Activated CD4-positive, alpha-beta T cell treated with anti-CD3 and anti-CD28 coated beads, Interleukin-2, amount 10 ng/mL, durations not matched to agents 24 days and 14 days (primary cell): ENCODE results near the gene NDE1. TPM values are rescaled to one million over a fixed set of nuclear protein-coding genes. Genes with fewer than 3 reads are reported as not detected.

ENCODE experiments used
- DNase-seq: peaks from one replicate; pipeline ENCODE4 v3.0.0; 2022
- H3K27ac Mint-ChIP-seq: one replicate; pipeline ENCODE4 v1.8.0; 2022; ENCODE audit warnings: mild to moderate bottlenecking, mixed read lengths
- H3K27me3 Mint-ChIP-seq: one replicate; pipeline ENCODE4 v1.8.0; 2022; ENCODE audit warnings: mixed read lengths
- H3K36me3 Mint-ChIP-seq: one replicate; pipeline ENCODE4 v1.8.0; 2022; ENCODE audit warnings: low read depth, mild to moderate bottlenecking, mixed read lengths
- H3K4me1 Mint-ChIP-seq: one replicate; pipeline ENCODE4 v1.8.0; 2021; ENCODE audit warnings: mixed read lengths
- H3K4me3 Mint-ChIP-seq: one replicate; pipeline ENCODE4 v1.8.0; 2022; ENCODE audit warnings: mild to moderate bottlenecking, moderate library complexity, mixed read lengths
- H3K9me3 Mint-ChIP-seq: one replicate; pipeline ENCODE4 v1.8.0; 2021; ENCODE audit warnings: mixed read lengths
- intact Hi-C: fragments of 100-400 bp; cut with micrococcal nuclease; formaldehyde crosslinking; loops from one replicate; pipeline ENCODE4 v1.15.1; 2023
- total RNA-seq: library from RNA; stranded (reverse); gene quantifications from 2 replicates; pipeline ENCODE4 v1.2.3, GENCODE V29; 2022

The NDE1 gene
- total RNA-seq, 1 donor from 2014 or later: 85.4 TPM

- no peak for DNase-seq
- Mint-ChIP-seq H3K4me3 (no peak overlapping the region), H3K27me3 (no peaks in the 10 kb centered on the region), H3K36me3 (peaks cover 53% of the 10 kb centered on the region), H3K4me1 (peaks cover 13% of the 10 kb centered on the region), H3K9me3 (no peaks in the 10 kb centered on the region), H3K27ac (peak overlapping the region; percentile 46)
- intact Hi-C loops: loop anchor here (5.0 kb wide), 2 partner anchors 51 to 66 kb away; partner anchors contain the start of gene NDE1
These were observed 53.1 kb downstream of the NDE1 start for GRCh38 chr16:15703029-15703736.

- DNase-seq: peak; percentile 92
- intact Hi-C loops: loop anchor here (1.0 to 5.0 kb wide), 3 partner anchors 52 to 277 kb away; partner anchors contain the start of gene NDE1
- Mint-ChIP-seq H3K27ac (peak overlapping the region; percentile 49), H3K36me3 (peaks cover 53% of the 10 kb centered on the region), H3K9me3 (no peaks in the 10 kb centered on the region), H3K4me1 (peaks cover 13% of the 10 kb centered on the region), H3K4me3 (no peak overlapping the region), H3K27me3 (no peaks in the 10 kb centered on the region)
These were observed 54.5 kb downstream of the NDE1 start for GRCh38 chr16:15704545-15704987.

- no peaks in the 10 kb centered on the region for H3K27me3 Mint-ChIP-seq
- no peak for DNase-seq
- H3K9me3 Mint-ChIP-seq: no peaks in the 10 kb centered on the region
- H3K27ac Mint-ChIP-seq: no peak overlapping the region
- peaks cover 13% of the 10 kb centered on the region for H3K4me1 Mint-ChIP-seq
- H3K36me3 Mint-ChIP-seq: peaks cover 48% of the 10 kb centered on the region
- intact Hi-C loops: no loop called here
- H3K4me3 Mint-ChIP-seq: no peak overlapping the region
These were observed 55.1 kb downstream of the NDE1 start for GRCh38 chr16:15705064-15705565.

GRCh38 chr16:15707332-15707731, 57.3 kb downstream of the NDE1 start:
- H3K27ac Mint-ChIP-seq: no peak overlapping the region
- intact Hi-C loops: no loop called here
- H3K36me3 Mint-ChIP-seq: peaks cover 35% of the 10 kb centered on the region
- DNase-seq: no peak
- peaks cover 13% of the 10 kb centered on the region for H3K4me1 Mint-ChIP-seq
- no peaks in the 10 kb centered on the region for H3K9me3 Mint-ChIP-seq
- H3K27me3 Mint-ChIP-seq: no peaks in the 10 kb centered on the region
- no peak overlapping the region for H3K4me3 Mint-ChIP-seq

- intact Hi-C loops: no loop called here
- no peaks in the 10 kb centered on the region for H3K9me3 Mint-ChIP-seq
- no peak for DNase-seq
- no peak overlapping the region for H3K27ac Mint-ChIP-seq
- no peaks in the 10 kb centered on the region for H3K27me3 Mint-ChIP-seq
- peaks cover 35% of the 10 kb centered on the region for H3K36me3 Mint-ChIP-seq
- peaks cover 7% of the 10 kb centered on the region for H3K4me1 Mint-ChIP-seq
- no peak overlapping the region for H3K4me3 Mint-ChIP-seq
These were observed 58.1 kb downstream of the NDE1 start for GRCh38 chr16:15708096-15708495.

GRCh38 chr16:15708997-15709396, 59.0 kb downstream of the NDE1 start:
- no peak overlapping the region for H3K4me3 Mint-ChIP-seq
- H3K27ac Mint-ChIP-seq: no peak overlapping the region
- DNase-seq: no peak
- no peaks in the 10 kb centered on the region for H3K27me3 Mint-ChIP-seq
- H3K9me3 Mint-ChIP-seq: no peaks in the 10 kb centered on the region
- intact Hi-C loops: no loop called here
- H3K4me1 Mint-ChIP-seq: peaks cover 3% of the 10 kb centered on the region
- H3K36me3 Mint-ChIP-seq: peaks cover 32% of the 10 kb centered on the region

- no peak for DNase-seq
- no peak overlapping the region for H3K27ac Mint-ChIP-seq
- H3K27me3 Mint-ChIP-seq: no peaks in the 10 kb centered on the region
- H3K36me3 Mint-ChIP-seq: peaks cover 34% of the 10 kb centered on the region
- intact Hi-C loops: no loop called here
- peaks cover 2% of the 10 kb centered on the region for H3K4me1 Mint-ChIP-seq
- H3K9me3 Mint-ChIP-seq: no peaks in the 10 kb centered on the region
- H3K4me3 Mint-ChIP-seq: no peak overlapping the region
These were observed 64.5 kb downstream of the NDE1 start for GRCh38 chr16:15714393-15715172.

- Mint-ChIP-seq H3K4me1 (peaks cover 2% of the 10 kb centered on the region), H3K27ac (no peak overlapping the region), H3K27me3 (no peaks in the 10 kb centered on the region), H3K36me3 (peaks cover 37% of the 10 kb centered on the region), H3K9me3 (no peaks in the 10 kb centered on the region), H3K4me3 (no peak overlapping the region)
- intact Hi-C loops: no loop called here
- no peak for DNase-seq
These were observed 65.2 kb downstream of the NDE1 start for GRCh38 chr16:15715221-15715620.

GRCh38 chr16:15716694-15717447, 66.8 kb downstream of the NDE1 start:
- peaks cover 46% of the 10 kb centered on the region for H3K36me3 Mint-ChIP-seq
- no peaks in the 10 kb centered on the region for H3K9me3 Mint-ChIP-seq
- H3K4me1 Mint-ChIP-seq: peaks cover 2% of the 10 kb centered on the region
- intact Hi-C loops: no loop called here
- no peaks in the 10 kb centered on the region for H3K27me3 Mint-ChIP-seq
- no peak overlapping the region for H3K27ac Mint-ChIP-seq
- H3K4me3 Mint-ChIP-seq: no peak overlapping the region
- no peak for DNase-seq

GRCh38 chr16:15721018-15721417, 71.0 kb downstream of the NDE1 start:
- no peak overlapping the region for H3K27ac Mint-ChIP-seq
- no peaks in the 10 kb centered on the region for H3K9me3 Mint-ChIP-seq
- intact Hi-C loops: no loop called here
- H3K27me3 Mint-ChIP-seq: no peaks in the 10 kb centered on the region
- DNase-seq: no peak
- no peak overlapping the region for H3K4me3 Mint-ChIP-seq
- peaks cover 50% of the 10 kb centered on the region for H3K36me3 Mint-ChIP-seq
- no peaks in the 10 kb centered on the region for H3K4me1 Mint-ChIP-seq

GRCh38 chr16:15723808-15724207, 73.8 kb downstream of the NDE1 start:
- Mint-ChIP-seq H3K36me3 (peaks cover 47% of the 10 kb centered on the region), H3K9me3 (no peaks in the 10 kb centered on the region), H3K27ac (no peak overlapping the region), H3K27me3 (no peaks in the 10 kb centered on the region), H3K4me3 (no peak overlapping the region), H3K4me1 (no peaks in the 10 kb centered on the region)
- no peak for DNase-seq
- intact Hi-C loops: no loop called here

GRCh38 chr16:15725641-15726240, 75.7 kb downstream of the NDE1 start:
- no peak overlapping the region for H3K4me3 Mint-ChIP-seq
- no peaks in the 10 kb centered on the region for H3K9me3 Mint-ChIP-seq
- intact Hi-C loops: no loop called here
- H3K4me1 Mint-ChIP-seq: no peaks in the 10 kb centered on the region
- H3K27ac Mint-ChIP-seq: no peak overlapping the region
- H3K36me3 Mint-ChIP-seq: peaks cover 40% of the 10 kb centered on the region
- no peaks in the 10 kb centered on the region for H3K27me3 Mint-ChIP-seq
- DNase-seq: no peak

GRCh38 chr16:15726715-15727114, 76.7 kb downstream of the NDE1 start:
- no peaks in the 10 kb centered on the region for H3K27me3 Mint-ChIP-seq
- no peak overlapping the region for H3K27ac Mint-ChIP-seq
- DNase-seq: no peak
- peaks cover 32% of the 10 kb centered on the region for H3K36me3 Mint-ChIP-seq
- intact Hi-C loops: no loop called here
- no peak overlapping the region for H3K4me3 Mint-ChIP-seq
- no peaks in the 10 kb centered on the region for H3K4me1 Mint-ChIP-seq
- no peaks in the 10 kb centered on the region for H3K9me3 Mint-ChIP-seq
